Retinal pigment epithelial cell (primary cell): ENCODE data around the gene WDR5.

Experiments used
- DNase-seq: peaks from one replicate; pipeline ENCODE4 v3.0.0-alpha.2; 2010; ENCODE audit warnings: low read depth
- H3K4me3 ChIP-seq: 2 replicates; pipeline ENCODE4 v1.5.1; 2011; ENCODE audit warnings: mild to moderate bottlenecking, low read length, control low read depth, moderate library complexity
- TF ChIP-seq, protein P1 (sequence below): conservative IDR thresholded peaks from 2 replicates; pipeline ENCODE4 v1.5.1; 2011; ENCODE audit warnings: low read depth, low read length, control low read depth, inconsistent platforms

Gene WDR5

DNA sequence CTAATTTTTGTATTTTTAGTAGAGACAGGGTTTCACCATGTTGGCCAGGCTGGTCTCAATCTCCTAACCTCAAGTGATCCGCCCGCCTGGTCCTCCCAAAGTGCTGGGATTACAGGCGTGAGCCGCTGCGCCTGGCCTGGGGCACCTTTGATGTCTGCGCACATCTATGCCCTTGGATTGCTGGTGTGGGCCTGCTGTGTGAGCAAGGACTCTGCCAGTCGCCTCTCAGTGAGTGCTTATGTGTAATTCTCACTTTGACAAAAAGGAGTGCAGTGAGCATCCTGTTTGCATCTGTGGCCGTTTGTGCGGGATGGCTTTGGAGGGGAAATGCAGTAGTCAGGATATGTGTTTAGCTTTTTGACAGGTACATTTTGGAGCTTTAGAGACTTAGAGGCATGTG is 9.4 kb downstream of the WDR5 start:
- TF ChIP-seq, protein P1, sequence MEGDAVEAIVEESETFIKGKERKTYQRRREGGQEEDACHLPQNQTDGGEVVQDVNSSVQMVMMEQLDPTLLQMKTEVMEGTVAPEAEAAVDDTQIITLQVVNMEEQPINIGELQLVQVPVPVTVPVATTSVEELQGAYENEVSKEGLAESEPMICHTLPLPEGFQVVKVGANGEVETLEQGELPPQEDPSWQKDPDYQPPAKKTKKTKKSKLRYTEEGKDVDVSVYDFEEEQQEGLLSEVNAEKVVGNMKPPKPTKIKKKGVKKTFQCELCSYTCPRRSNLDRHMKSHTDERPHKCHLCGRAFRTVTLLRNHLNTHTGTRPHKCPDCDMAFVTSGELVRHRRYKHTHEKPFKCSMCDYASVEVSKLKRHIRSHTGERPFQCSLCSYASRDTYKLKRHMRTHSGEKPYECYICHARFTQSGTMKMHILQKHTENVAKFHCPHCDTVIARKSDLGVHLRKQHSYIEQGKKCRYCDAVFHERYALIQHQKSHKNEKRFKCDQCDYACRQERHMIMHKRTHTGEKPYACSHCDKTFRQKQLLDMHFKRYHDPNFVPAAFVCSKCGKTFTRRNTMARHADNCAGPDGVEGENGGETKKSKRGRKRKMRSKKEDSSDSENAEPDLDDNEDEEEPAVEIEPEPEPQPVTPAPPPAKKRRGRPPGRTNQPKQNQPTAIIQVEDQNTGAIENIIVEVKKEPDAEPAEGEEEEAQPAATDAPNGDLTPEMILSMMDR = no peak
- no peak for DNase-seq
- H3K4me3 ChIP-seq = no peak overlapping the region

DNA sequence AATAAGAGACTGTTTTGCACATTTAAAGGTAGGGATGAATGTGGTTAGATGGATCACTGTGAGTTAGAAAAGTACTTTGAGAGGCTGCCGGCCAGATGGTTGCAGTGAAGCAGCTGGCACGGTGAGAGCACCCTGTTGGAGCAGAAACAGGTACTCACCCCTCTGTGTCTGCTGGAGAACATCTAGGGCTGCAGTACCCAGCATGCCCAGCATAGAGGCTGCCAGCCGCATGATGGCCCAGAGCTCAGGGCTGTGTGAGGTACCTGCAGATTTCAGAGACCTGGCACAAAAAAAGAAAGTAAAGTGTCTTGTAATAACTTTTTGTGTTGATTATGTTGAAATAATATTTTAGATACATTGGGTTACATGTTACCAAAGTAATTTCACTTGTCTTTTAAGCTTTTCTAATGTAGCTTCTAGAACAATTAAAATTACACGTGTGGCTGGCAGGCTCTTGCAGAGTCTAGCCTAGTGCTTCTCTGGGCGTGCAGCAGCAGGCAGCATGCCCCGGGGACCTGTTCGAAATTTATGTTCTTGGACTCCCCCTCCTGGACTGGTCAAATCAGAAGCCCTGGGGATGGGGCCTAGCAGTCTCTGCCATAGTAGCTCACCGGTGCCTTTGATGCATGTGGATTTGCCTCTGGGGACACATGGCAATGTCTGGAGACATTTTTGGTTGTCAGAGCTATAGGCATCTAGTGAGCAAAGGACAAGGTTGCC is 11.1 kb downstream of the WDR5 start:
- H3K4me3 ChIP-seq = no peak overlapping the region
- no peak for DNase-seq
- TF ChIP-seq, protein P1 = no peak

DNA sequence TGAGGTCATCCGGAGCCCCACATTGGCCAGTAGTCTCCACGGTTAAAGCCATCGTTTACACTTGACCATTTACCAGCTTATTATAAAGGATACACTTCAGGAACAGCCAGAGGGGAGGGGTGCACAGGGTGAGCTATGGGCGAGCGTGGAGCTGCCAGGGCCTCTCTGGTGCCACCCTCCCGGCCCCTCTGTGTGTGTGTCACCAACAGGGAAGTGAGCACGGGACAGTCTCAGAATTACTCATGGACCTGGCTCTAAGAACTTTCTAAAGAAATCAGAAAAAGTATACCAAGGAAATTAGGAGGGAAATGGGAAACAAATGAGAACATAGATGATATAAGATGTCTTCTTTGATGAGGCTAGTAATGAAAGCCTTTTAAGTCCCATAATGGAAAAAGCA is 13.5 kb downstream of the WDR5 start:
- TF ChIP-seq, protein P1 = no peak
- no peak for DNase-seq
- H3K4me3 ChIP-seq = no peak overlapping the region

DNA sequence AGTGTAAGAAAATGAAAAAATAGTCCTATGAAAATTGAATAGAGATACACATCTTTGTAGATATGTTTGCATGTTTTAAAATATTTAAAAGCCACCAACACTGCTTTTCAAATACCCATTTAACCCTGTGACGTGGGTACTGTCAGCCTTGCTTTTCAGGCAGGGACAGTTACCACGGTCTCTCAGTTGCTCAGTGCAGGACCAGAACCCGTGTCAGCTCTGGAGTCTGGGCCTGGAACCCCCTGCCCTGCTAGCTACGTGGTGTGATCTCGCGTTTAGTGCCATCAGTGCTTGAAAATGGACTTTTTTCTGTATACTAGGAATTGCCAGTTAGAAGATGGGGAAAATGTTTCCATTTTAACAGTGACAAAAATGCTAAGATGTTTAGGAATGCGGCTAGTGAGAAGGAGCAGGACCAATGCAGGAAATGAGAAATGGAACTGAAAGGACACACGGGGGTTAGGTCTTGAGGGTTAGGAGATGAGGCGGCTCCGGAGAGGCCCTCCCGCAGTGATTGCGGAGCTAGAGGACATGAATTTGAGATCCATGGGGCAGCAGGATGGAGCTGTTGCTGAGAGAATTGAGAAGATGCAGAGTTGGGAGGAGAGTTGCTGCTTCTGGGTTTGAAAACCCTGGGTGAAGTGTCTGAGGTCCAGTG is 14.8 kb downstream of the WDR5 start:
- DNase-seq = no peak
- H3K4me3 ChIP-seq = no peak overlapping the region
- TF ChIP-seq, protein P1 = no peak

GRCh38 chr9:134152022-134152448 is 16.2 kb downstream of the WDR5 start:
- H3K4me3 ChIP-seq = no peak overlapping the region
- TF ChIP-seq, protein P1 = no peak
- DNase-seq = no peak

DNA sequence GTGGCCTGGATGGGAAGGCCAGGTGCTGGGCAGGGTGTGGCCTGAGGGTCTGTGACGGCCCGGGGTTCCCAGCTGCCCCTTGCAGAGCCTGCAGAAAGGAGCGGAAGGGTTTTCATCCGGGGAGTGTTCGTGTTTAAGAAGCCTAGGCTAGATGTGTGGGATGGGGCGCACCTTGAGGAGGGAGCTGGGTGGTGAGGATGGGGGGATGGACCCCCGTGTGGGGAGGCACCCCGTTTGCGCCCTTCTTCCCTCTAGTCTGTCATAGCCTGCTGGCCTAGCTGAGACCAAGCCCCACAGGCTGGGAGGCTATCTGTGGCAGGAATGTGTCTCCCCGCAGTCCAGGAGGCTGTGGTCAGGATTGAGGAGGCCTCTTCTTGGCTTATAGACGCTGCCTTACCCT is 16.6 kb downstream of the WDR5 start:
- no peak overlapping the region for H3K4me3 ChIP-seq
- TF ChIP-seq, protein P1 = no peak
- DNase-seq = no peak

DNA sequence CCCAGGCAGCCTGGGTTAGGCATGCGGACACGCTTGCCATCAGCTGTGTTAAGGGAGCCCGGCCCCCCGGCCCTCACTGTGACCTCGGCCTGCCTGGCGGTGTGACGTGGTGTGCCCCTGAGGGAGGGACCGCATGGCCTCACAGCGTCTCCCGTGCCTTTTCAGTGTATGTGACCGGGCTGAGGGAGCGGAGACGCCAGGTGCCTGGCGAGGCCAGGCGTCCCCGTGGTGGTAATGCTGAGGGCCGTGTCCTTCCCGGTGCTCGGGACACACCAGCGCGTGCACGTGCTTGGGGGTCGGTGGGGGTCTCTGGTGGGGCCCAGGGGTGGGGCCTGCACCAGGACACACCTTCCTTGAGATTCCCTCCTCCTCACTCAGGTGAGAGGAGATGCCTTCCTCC is 17.6 kb downstream of the WDR5 start:
- TF ChIP-seq, protein P1 = no peak
- no peak for DNase-seq

More for the DNA sequence above, 17.6 kb downstream of the WDR5 start:
- no peak overlapping the region for H3K4me3 ChIP-seq
